Type B pancreatic cell (in vitro differentiated cells): Measurements from ENCODE around the gene NFASC. TPM values are rescaled to one million over a fixed set of nuclear protein-coding genes. Genes with fewer than 3 reads are reported as not detected.

Source experiments
- DNase-seq: peaks from one replicate; pipeline ENCODE4 v3.0.0; 2021; ENCODE audit warnings: mixed read lengths; ENCODE audit not compliant: unreplicated experiment; ENCODE audit errors: extremely low spot score
- H3K27ac Mint-ChIP-seq: 2 replicates; pipeline ENCODE4 v1.8.0; 2021; ENCODE audit warnings: mild to moderate bottlenecking, mixed read lengths
- H3K27me3 Mint-ChIP-seq: 2 replicates; pipeline ENCODE4 v1.8.0; 2021; ENCODE audit warnings: mixed read lengths
- H3K36me3 Mint-ChIP-seq: 2 replicates; pipeline ENCODE4 v1.8.0; 2021; ENCODE audit warnings: mixed read lengths
- H3K4me1 Mint-ChIP-seq: one replicate; pipeline ENCODE4 v1.8.0; 2021; ENCODE audit warnings: mixed read lengths; ENCODE audit not compliant: unreplicated experiment
- H3K4me3 Mint-ChIP-seq: 2 replicates; pipeline ENCODE4 v1.8.0; 2021; ENCODE audit warnings: mild to moderate bottlenecking, mixed read lengths
- H3K9me3 Mint-ChIP-seq: 2 replicates; pipeline ENCODE4 v1.8.0; 2021; ENCODE audit warnings: mixed read lengths
- CTCF ChIP-seq: fragments of 200-600 bp; sonication (generic); conservative IDR thresholded peaks from 2 replicates; pipeline ENCODE4 v1.5.0; 2021; ENCODE audit warnings: antibody characterized with exemption, mild to moderate bottlenecking
- total RNA-seq: library from RNA; stranded (reverse); gene quantifications from 2 replicates; pipeline ENCODE4 v1.2.1, GENCODE V29; 2021; ENCODE audit warnings: low replicate concordance

NFASC gene
- total RNA-seq, 1 donor from 2014 or later, result 16.4 TPM

GRCh38 chr1:205014783-205015182, 144.1 kb downstream of the NFASC start:
- peaks cover 29% of the 10 kb centered on the region for H3K4me1 Mint-ChIP-seq
- DNase-seq, result no peak
- no peak overlapping the region for H3K27ac Mint-ChIP-seq
- H3K4me3 Mint-ChIP-seq, result no peak overlapping the region
- peaks cover 15% of the 10 kb centered on the region for H3K27me3 Mint-ChIP-seq
- TF ChIP-seq CTCF, result no peak
- no peaks in the 10 kb centered on the region for H3K36me3 Mint-ChIP-seq
- H3K9me3 Mint-ChIP-seq, result no peaks in the 10 kb centered on the region

- Mint-ChIP-seq H3K9me3 (no peaks in the 10 kb centered on the region), H3K4me1 (peaks cover 29% of the 10 kb centered on the region), H3K4me3 (no peak overlapping the region), H3K27ac (no peak overlapping the region), H3K36me3 (no peaks in the 10 kb centered on the region), H3K27me3 (peaks cover 15% of the 10 kb centered on the region)
- no peak for DNase-seq
- TF ChIP-seq CTCF, result no peak
Measured at GRCh38 chr1:205015241-205015640, 144.6 kb downstream of the NFASC start.

GRCh38 chr1:205016075-205016474, 145.4 kb downstream of the NFASC start:
- peaks cover 18% of the 10 kb centered on the region for H3K27me3 Mint-ChIP-seq
- no peak for DNase-seq
- H3K4me3 Mint-ChIP-seq, result no peak overlapping the region
- no peaks in the 10 kb centered on the region for H3K36me3 Mint-ChIP-seq
- H3K4me1 Mint-ChIP-seq, result peaks cover 29% of the 10 kb centered on the region
- H3K27ac Mint-ChIP-seq, result no peak overlapping the region
- no peaks in the 10 kb centered on the region for H3K9me3 Mint-ChIP-seq
- no peak for TF ChIP-seq CTCF

- Mint-ChIP-seq H3K9me3 (no peaks in the 10 kb centered on the region), H3K27ac (no peak overlapping the region), H3K4me3 (no peak overlapping the region), H3K27me3 (peaks cover 20% of the 10 kb centered on the region), H3K36me3 (no peaks in the 10 kb centered on the region), H3K4me1 (peaks cover 29% of the 10 kb centered on the region)
- no peak for DNase-seq
- TF ChIP-seq CTCF, result no peak
Measured at GRCh38 chr1:205016584-205016983, 145.9 kb downstream of the NFASC start.

- no peak for DNase-seq
- H3K27ac Mint-ChIP-seq, result no peak overlapping the region
- H3K4me3 Mint-ChIP-seq, result no peak overlapping the region
- H3K36me3 Mint-ChIP-seq, result no peaks in the 10 kb centered on the region
- no peak for TF ChIP-seq CTCF
- H3K27me3 Mint-ChIP-seq, result peaks cover 21% of the 10 kb centered on the region
- no peaks in the 10 kb centered on the region for H3K9me3 Mint-ChIP-seq
- peaks cover 28% of the 10 kb centered on the region for H3K4me1 Mint-ChIP-seq
Measured at GRCh38 chr1:205017001-205017400, 146.3 kb downstream of the NFASC start.

GRCh38 chr1:205017766-205018165, 147.1 kb downstream of the NFASC start:
- no peak for TF ChIP-seq CTCF
- H3K36me3 Mint-ChIP-seq, result no peaks in the 10 kb centered on the region
- H3K4me1 Mint-ChIP-seq, result peaks cover 22% of the 10 kb centered on the region
- no peak overlapping the region for H3K4me3 Mint-ChIP-seq
- H3K27ac Mint-ChIP-seq, result no peak overlapping the region
- peaks cover 25% of the 10 kb centered on the region for H3K27me3 Mint-ChIP-seq
- no peak for DNase-seq
- H3K9me3 Mint-ChIP-seq, result no peaks in the 10 kb centered on the region
